ENCODE results near the gene ARHGAP1.

The ARHGAP1 gene

DNA sequence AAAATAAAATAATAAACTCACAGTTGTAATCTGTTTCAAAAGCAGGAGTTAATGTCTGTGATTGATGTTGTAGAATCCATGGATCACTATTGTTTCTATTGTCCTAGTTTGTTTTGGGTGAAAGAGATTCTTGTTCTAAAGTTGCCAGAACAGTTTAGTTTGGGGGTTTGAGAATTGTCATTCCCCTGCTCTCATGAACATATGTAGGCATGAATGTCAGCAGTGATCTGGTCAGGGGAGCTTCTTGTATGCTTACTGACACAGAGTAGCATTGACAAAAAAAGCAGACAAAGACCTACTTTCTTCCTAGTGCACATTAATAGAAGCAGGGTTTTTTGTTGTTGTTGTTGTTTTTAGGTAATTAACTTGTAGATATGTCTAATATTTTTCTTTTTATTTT, 38.6 kb downstream of the ARHGAP1 start:
- Histone ChIP-seq H3K4me3 (ENCODE audit: low read depth, low read length) (no peak overlapping the region), H2AFZ (ENCODE audit: low read length, unreplicated experiment) (no peak overlapping the region), H3K27me3 (ENCODE audit: insufficient read depth, low read length) (no peaks in the 10 kb centered on the region), H3K27ac (ENCODE audit: low read depth, low read length) (no peak overlapping the region), H3K36me3 (ENCODE audit: insufficient read depth, low read length) (peaks cover 24% of the 10 kb centered on the region), H3K79me2 (ENCODE audit: control insufficient read depth, insufficient read depth, low read length, unreplicated experiment) (no peaks in the 10 kb centered on the region), H3K4me1 (ENCODE audit: control insufficient read depth, insufficient read depth, low read length, unreplicated experiment) (peaks cover 16% of the 10 kb centered on the region)

DNA sequence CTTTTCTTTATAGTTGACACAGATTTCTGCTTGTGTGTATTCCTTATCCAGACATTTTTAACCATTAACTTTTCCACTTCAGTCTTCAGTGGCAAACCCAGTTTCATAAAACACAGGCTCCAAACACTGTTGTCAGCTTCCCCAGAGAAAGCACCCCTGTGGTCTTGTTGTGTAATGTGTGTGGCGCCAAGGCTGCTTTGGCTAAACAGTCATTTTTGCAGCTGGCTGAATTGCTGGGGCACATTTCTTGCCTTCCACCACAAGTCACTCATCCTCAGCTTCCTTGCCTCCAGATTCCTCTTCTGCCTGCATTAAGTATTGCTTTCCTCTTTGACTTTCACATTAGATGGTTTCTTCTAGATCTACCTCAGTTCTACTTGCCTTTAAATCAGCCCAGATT, 40.5 kb downstream of the ARHGAP1 start:
- Histone ChIP-seq H3K79me2 (ENCODE audit: control insufficient read depth, insufficient read depth, low read length, unreplicated experiment) (no peaks in the 10 kb centered on the region), H3K4me3 (ENCODE audit: low read depth, low read length) (no peak overlapping the region), H3K36me3 (ENCODE audit: insufficient read depth, low read length) (peaks cover 37% of the 10 kb centered on the region), H2AFZ (ENCODE audit: low read length, unreplicated experiment) (no peak overlapping the region), H3K4me1 (ENCODE audit: control insufficient read depth, insufficient read depth, low read length, unreplicated experiment) (peaks cover 7% of the 10 kb centered on the region), H3K27ac (ENCODE audit: low read depth, low read length) (no peak overlapping the region), H3K27me3 (ENCODE audit: insufficient read depth, low read length) (no peaks in the 10 kb centered on the region)

DNA sequence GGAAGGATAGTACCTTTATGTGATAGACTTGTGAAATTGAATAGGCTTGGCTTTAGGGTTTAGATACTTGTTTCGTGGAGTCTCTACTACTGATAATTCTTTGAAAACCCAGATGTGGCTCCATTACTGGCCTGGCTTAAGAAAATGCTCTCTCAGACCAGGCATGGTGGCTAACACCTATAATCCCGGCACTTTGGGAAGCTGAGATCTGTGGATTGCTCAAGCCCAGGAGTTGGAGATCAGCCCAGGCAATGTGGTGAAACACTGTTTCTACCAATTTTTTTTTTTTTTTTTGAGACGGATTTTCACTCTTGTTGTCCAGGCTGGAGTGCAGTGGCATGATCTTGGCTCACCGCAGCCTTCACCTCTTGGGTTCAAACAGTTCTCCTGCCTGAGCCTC, 42.2 kb downstream of the ARHGAP1 start:
- peaks cover 37% of the 10 kb centered on the region for H3K36me3 ChIP-seq (ENCODE audit: insufficient read depth, low read length)
- H3K27me3 ChIP-seq (ENCODE audit: insufficient read depth, low read length), result no peaks in the 10 kb centered on the region
- peaks cover 7% of the 10 kb centered on the region for H3K4me1 ChIP-seq (ENCODE audit: control insufficient read depth, insufficient read depth, low read length, unreplicated experiment)
- H2AFZ ChIP-seq (ENCODE audit: low read length, unreplicated experiment), result no peak overlapping the region
- peak overlapping the region; percentile 70 for H3K27ac ChIP-seq (ENCODE audit: low read depth, low read length)
- H3K4me3 ChIP-seq (ENCODE audit: low read depth, low read length), result no peak overlapping the region
- no peaks in the 10 kb centered on the region for H3K79me2 ChIP-seq (ENCODE audit: control insufficient read depth, insufficient read depth, low read length, unreplicated experiment)

DNA sequence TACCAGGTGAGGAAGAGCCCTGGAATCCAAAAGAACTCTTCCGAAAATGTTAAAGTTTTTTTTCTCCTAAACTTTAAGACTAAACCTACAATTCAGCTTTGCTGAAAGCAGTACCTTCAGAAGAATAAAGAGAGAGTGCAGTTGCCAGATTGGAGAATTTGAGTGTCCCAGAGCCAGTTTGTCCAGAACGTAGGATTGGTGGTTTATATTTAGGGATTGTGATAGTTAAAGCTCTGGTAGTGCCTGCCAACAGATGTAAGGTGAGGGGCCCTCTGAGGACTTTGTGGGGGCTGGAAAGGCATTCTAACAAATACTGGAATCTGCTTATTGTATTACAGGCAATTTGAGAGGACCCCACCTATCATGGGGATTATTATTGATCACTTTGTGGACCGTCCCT, 43.2 kb downstream of the ARHGAP1 start:
- no peaks in the 10 kb centered on the region for H3K27me3 ChIP-seq (ENCODE audit: insufficient read depth, low read length)
- H3K27ac ChIP-seq (ENCODE audit: low read depth, low read length), result peak overlapping the region; percentile 70; the same call in 1 of the 2 replicates
- H3K4me3 ChIP-seq (ENCODE audit: low read depth, low read length), result no peak overlapping the region
- no peaks in the 10 kb centered on the region for H3K79me2 ChIP-seq (ENCODE audit: control insufficient read depth, insufficient read depth, low read length, unreplicated experiment)
- peaks cover 36% of the 10 kb centered on the region for H3K36me3 ChIP-seq (ENCODE audit: insufficient read depth, low read length)
- peaks cover 7% of the 10 kb centered on the region for H3K4me1 ChIP-seq (ENCODE audit: control insufficient read depth, insufficient read depth, low read length, unreplicated experiment)
- no peak overlapping the region for H2AFZ ChIP-seq (ENCODE audit: low read length, unreplicated experiment)

DNA sequence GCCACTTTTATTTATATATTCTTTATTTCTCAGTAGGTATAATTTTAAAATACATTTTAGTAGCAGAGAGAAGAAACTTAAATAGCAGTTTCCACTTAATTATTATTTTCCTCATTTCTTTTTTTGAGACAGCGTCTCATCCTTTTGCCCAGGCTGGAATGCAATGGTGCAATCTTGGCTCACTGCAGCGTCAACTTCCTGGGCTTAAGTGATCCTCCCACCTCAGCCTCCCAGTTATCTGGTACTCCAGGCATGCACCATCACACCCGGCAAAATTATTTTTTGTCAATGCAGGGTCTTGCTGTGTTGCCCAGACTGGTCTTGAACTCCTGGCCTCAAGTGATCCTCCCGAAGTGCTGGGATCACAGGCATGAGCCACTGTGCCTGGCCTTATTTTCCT, 44.8 kb downstream of the ARHGAP1 start:
- H3K79me2 ChIP-seq (ENCODE audit: control insufficient read depth, insufficient read depth, low read length, unreplicated experiment), result no peaks in the 10 kb centered on the region
- peaks cover 43% of the 10 kb centered on the region for H3K36me3 ChIP-seq (ENCODE audit: insufficient read depth, low read length)
- no peak overlapping the region for H3K27ac ChIP-seq (ENCODE audit: low read depth, low read length)
- peaks cover 7% of the 10 kb centered on the region for H3K4me1 ChIP-seq (ENCODE audit: control insufficient read depth, insufficient read depth, low read length, unreplicated experiment)
- H2AFZ ChIP-seq (ENCODE audit: low read length, unreplicated experiment), result no peak overlapping the region
- H3K27me3 ChIP-seq (ENCODE audit: insufficient read depth, low read length), result no peaks in the 10 kb centered on the region
- no peak overlapping the region for H3K4me3 ChIP-seq (ENCODE audit: low read depth, low read length)

DNA sequence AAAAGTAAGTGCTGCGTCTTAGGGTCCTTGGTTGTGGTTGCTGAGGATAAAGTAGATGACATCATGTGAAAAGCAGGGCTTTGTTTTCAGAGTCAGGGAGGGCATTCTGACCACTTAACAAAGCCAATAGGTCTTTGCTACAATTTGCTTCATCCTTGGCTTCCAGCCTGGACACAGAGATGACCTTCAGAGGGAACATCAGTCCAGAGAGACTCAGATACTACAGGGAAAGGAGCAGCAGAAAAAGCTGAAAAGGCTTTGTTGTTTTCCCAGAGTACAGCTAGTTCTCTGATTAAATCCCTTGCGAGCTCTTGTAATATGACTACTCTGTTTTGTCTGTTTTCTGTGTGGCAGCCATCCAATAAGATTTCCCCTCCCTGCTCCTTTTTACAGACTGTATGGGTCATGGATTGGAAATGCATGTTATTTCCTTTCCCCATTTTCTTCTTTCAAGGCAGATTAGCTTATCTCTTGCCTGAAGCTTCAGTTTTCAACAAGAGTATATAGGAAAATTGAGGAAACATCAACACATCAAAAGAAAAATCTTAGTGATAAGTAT, 51.2 kb downstream of the ARHGAP1 start:
- Histone ChIP-seq H3K79me2 (ENCODE audit: control insufficient read depth, insufficient read depth, low read length, unreplicated experiment) (no peaks in the 10 kb centered on the region), H3K4me1 (ENCODE audit: control insufficient read depth, insufficient read depth, low read length, unreplicated experiment) (peaks cover 20% of the 10 kb centered on the region), H2AFZ (ENCODE audit: low read length, unreplicated experiment) (no peak overlapping the region), H3K27me3 (ENCODE audit: insufficient read depth, low read length) (no peaks in the 10 kb centered on the region), H3K36me3 (ENCODE audit: insufficient read depth, low read length) (peaks cover 19% of the 10 kb centered on the region), H3K27ac (ENCODE audit: low read depth, low read length) (peak overlapping the region; percentile 83), H3K4me3 (ENCODE audit: low read depth, low read length) (peak overlapping the region; percentile 4; the same call in 1 of the 2 replicates)

DNA sequence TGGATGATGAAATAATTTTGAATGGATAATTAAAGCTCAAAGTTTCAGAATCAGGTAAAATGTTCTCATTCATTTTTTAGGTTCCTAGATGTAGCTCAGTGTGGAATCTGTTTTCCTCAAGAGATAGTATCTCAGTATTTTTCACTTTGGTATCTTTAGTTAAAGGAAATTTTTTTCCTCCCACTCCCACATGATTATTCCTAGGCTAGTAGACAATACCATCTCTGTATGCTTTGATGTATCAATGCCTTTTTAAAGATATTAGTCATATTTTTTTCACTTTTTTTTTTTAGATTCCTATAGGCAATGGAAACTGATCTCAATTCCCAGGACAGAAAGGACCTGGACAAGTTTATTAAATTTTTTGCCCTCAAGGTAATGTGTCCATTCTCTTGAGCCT, 56.4 kb downstream of the ARHGAP1 start:
- Histone ChIP-seq H2AFZ (ENCODE audit: low read length, unreplicated experiment) (no peak overlapping the region), H3K79me2 (ENCODE audit: control insufficient read depth, insufficient read depth, low read length, unreplicated experiment) (no peaks in the 10 kb centered on the region), H3K27ac (ENCODE audit: low read depth, low read length) (no peak overlapping the region), H3K4me1 (ENCODE audit: control insufficient read depth, insufficient read depth, low read length, unreplicated experiment) (peaks cover 10% of the 10 kb centered on the region), H3K4me3 (ENCODE audit: low read depth, low read length) (no peak overlapping the region), H3K36me3 (ENCODE audit: insufficient read depth, low read length) (peaks cover 11% of the 10 kb centered on the region; the same call in 1 of the 2 replicates), H3K27me3 (ENCODE audit: insufficient read depth, low read length) (no peaks in the 10 kb centered on the region)

DNA sequence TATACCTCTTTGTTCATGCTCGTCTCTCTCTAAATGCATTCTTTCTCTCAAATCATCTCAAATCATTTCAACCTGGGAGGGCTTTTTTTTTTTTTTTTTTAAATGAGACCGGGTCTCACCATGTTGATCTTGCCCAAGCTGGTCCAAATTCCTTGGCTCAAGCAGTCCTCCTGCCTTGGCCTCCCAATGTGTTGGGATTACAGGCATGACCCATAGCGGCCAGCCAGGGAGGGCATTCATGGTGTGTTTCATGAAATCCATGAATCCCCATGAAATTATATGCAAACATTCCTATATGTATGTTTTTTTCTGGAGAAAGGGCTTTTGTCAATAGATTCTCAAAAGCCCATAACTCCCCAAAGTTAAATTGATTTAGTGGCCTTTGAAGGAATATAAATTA, 56.9 kb downstream of the ARHGAP1 start:
- Histone ChIP-seq H3K4me1 (ENCODE audit: control insufficient read depth, insufficient read depth, low read length, unreplicated experiment) (peaks cover 10% of the 10 kb centered on the region), H3K27me3 (ENCODE audit: insufficient read depth, low read length) (no peaks in the 10 kb centered on the region), H3K27ac (ENCODE audit: low read depth, low read length) (no peak overlapping the region), H3K4me3 (ENCODE audit: low read depth, low read length) (no peak overlapping the region), H3K36me3 (ENCODE audit: insufficient read depth, low read length) (peaks cover 11% of the 10 kb centered on the region; the same call in 1 of the 2 replicates), H2AFZ (ENCODE audit: low read length, unreplicated experiment) (no peak overlapping the region), H3K79me2 (ENCODE audit: control insufficient read depth, insufficient read depth, low read length, unreplicated experiment) (no peaks in the 10 kb centered on the region)

DNA sequence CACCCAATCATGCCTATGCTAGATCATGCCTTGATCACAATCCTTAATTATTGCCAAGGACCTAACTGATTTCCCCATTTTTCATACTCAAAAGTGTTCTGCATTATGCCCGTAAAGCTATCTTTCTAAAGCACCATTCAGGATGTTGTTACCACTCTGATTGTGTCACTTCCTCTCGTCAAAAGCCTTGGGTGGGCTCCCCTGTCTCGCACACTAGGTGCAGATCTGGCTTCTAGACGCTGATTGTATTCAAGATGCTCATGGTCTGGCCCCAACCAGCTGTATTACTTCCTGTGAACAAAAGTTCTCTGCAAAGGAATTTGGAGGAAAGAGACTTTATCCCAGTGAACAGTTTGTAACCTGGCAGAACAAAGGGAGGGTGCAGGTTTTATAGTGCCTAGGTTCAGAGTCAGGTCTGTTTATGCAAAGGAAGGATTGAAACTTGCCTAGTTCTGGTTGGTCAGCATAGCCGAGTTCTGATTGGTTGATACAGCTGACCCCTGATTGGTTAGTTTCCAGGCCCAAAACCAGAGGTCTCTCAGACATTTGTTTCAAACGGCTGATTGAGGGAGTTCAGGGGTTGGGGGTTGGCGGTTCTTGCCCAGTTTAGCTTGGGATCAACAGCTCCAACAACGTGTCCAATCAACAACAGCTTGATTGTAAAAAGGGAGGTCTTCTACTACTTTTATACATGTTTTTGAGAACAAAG, 57.6 kb downstream of the ARHGAP1 start:
- no peak overlapping the region for H3K4me3 ChIP-seq (ENCODE audit: low read depth, low read length)
- no peaks in the 10 kb centered on the region for H3K27me3 ChIP-seq (ENCODE audit: insufficient read depth, low read length)
- H3K4me1 ChIP-seq (ENCODE audit: control insufficient read depth, insufficient read depth, low read length, unreplicated experiment), result peaks cover 3% of the 10 kb centered on the region
- H3K79me2 ChIP-seq (ENCODE audit: control insufficient read depth, insufficient read depth, low read length, unreplicated experiment), result no peaks in the 10 kb centered on the region
- no peak overlapping the region for H3K27ac ChIP-seq (ENCODE audit: low read depth, low read length)
- no peak overlapping the region for H2AFZ ChIP-seq (ENCODE audit: low read length, unreplicated experiment)
- peaks cover 11% of the 10 kb centered on the region; the same call in 1 of the 2 replicates for H3K36me3 ChIP-seq (ENCODE audit: insufficient read depth, low read length)

DNA sequence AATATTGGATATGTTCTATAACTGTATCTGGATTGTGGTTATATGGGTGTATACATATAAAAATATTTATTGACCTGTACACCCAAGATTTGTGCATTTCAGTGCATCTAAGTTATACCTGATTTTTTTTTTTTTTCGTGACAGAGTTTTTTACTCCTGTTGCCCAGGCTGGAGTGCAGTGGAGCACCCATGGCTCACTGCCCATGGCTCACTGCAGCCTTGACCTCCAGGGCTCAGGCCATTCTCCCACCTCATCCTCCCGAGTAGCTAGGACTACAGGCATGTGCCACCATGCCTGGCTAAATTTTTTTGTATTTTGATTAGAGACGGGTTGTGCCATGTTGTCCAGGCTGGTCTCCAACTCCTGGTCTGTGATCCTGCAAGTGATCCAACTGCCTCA, 58.8 kb downstream of the ARHGAP1 start:
- H3K4me1 ChIP-seq (ENCODE audit: control insufficient read depth, insufficient read depth, low read length, unreplicated experiment), result no peaks in the 10 kb centered on the region
- H3K79me2 ChIP-seq (ENCODE audit: control insufficient read depth, insufficient read depth, low read length, unreplicated experiment), result no peaks in the 10 kb centered on the region
- no peak overlapping the region for H2AFZ ChIP-seq (ENCODE audit: low read length, unreplicated experiment)
- no peak overlapping the region for H3K27ac ChIP-seq (ENCODE audit: low read depth, low read length)
- no peak overlapping the region for H3K4me3 ChIP-seq (ENCODE audit: low read depth, low read length)
- no peaks in the 10 kb centered on the region for H3K27me3 ChIP-seq (ENCODE audit: insufficient read depth, low read length)
- H3K36me3 ChIP-seq (ENCODE audit: insufficient read depth, low read length), result peaks cover 11% of the 10 kb centered on the region; the same call in 1 of the 2 replicates
